Tibial nerve (tissue), 4 donors: ENCODE measurements around the gene CST4. TPM values are rescaled to one million over a fixed set of nuclear protein-coding genes. Genes with fewer than 3 reads are reported as not detected.

Experiments
- DNase-seq, 2 donors: peaks; one replicate each; pipeline ENCODE4 v3.0.0-alpha.2; 2019; ENCODE audit warnings: low spot score in 2 of 2
- H3K27ac ChIP-seq, 4 donors: fragments of 200-600 bp; sonication (generic) in 3 of 4; one replicate each; pipeline ENCODE4 v1.5.1; 2017 to 2019; ENCODE audit warnings: mild to moderate bottlenecking in 1 of 4
- H3K27me3 ChIP-seq, 2 donors: fragments of 200-600 bp; sonication (generic) in 1 of 2; one replicate each; pipeline versions ENCODE4 v1.5.1 to v1.6.0; 2017 to 2019
- H3K36me3 ChIP-seq, 3 donors: fragments of 200-600 bp; sonication (generic); one replicate each; pipeline ENCODE4 v1.5.1; 2018 to 2019
- H3K4me1 ChIP-seq, 4 donors: fragments of 200-600 bp; sonication (generic) in 3 of 4; one replicate each; pipeline ENCODE4 v1.5.1; 2017 to 2019
- H3K4me3 ChIP-seq, 4 donors: fragments of 200-600 bp; sonication (generic) in 3 of 4; one replicate each; pipeline ENCODE4 v1.5.1; 2017 to 2019; ENCODE audit warnings: mild to moderate bottlenecking in 1 of 4, moderate library complexity in 1 of 4
- H3K9me3 ChIP-seq, 4 donors: fragments of 200-600 bp; sonication (generic) in 3 of 4; one replicate each; pipeline ENCODE4 v1.5.1; 2017 to 2019
- EP300 ChIP-seq, 2 donors: sonication (generic); formaldehyde crosslinking; IDR thresholded peaks; one replicate each; pipeline ENCODE4 v1.6.1; 2017; ENCODE audit warnings: antibody characterized with exemption in 2 of 2, mild to moderate bottlenecking in 1 of 2
- POLR2A ChIP-seq, 2 donors: fragments of 450-650 bp; IDR thresholded peaks; one replicate each; pipeline ENCODE4 v1.6.1; 2017; ENCODE audit warnings: antibody characterized with exemption in 2 of 2, mild to moderate bottlenecking in 2 of 2, moderate library complexity in 2 of 2
- WGBS, 2 donors: methylation state at CpG; one replicate each; pipeline ENCODE4 v1.1.5; 2018; 5-methylcytosine and 5-hydroxymethylcytosine counted together
- total RNA-seq, 4 donors: library from RNA; depleted of rRNA; stranded (reverse); fragments of >200 nt; gene quantifications; one replicate each; pipeline ENCODE4 v1.1.0, GENCODE V29; 2016
- TF ChIP-seq, protein P1 (sequence below), 5 experiments: fragments of 200-600 bp in 3 of 5; fragments of 450-650 bp in 2 of 5; sonication (generic) in 3 of 5; IDR thresholded peaks; one replicate each; pipeline ENCODE4 v1.5.1; 2016 to 2019; ENCODE audit warnings: antibody characterized with exemption in 5 of 5, mild to moderate bottlenecking in 3 of 5, moderate library complexity in 2 of 5

The CST4 gene
- total RNA-seq, 4 donors from 2014 or later, result not detected

DNA sequence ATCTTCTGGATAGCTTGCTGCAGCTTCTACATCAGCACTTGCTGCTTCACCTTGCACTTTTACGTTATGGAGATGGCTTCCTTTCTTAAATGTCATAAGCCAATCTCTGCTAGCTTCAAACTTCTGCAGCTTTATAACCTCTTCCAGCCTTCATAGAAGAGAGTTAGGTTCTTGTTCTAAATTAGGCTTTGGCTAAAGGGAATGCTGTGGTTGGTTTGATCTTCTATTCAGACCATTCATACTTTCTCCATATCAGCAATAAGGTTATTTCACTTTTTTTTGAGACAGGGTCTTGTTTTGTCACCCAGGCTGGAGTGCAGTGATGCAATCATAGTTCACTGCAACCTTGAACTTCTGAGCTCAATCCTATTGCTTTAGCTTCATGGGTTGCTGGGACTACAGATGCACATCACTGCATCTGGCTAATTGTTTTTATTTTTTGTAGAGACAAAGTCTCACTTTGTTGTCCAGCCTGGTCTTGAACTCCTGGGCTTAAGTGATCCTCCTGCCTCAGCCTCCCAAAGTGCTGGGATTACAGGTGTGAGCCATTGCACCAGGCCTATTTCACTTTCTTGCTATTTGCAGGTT, 38.9 kb downstream of the CST4 start:
- 93 to 96% methylated on average over 1 of the region's 1 CpG for WGBS, 2 donors
- no peak for DNase-seq

DNA sequence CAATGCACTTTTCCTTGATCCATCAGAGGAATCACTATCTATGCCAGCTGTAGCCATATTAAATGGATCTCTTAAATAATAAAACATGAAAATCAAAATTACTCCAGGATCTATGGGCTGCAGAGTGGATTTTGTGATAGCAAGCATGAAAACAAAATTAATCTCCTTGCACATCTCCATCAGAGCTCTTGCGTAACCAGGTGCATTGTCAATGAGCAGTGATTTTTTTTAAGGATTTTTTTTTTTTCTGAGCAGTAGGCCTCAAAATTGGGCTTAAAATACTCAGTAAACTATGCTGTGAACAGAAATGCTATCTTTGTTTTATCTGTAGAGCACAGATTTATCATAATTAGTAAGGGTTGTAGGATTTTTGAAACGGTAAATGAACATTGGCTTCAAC, 39.6 kb downstream of the CST4 start:
- Histone ChIP-seq H3K27ac (no peak overlapping the region), H3K4me3 (no peak overlapping the region), H3K36me3 (no peaks in the 10 kb centered on the region), H3K9me3 (no peaks in the 10 kb centered on the region), H3K4me1 (peaks cover 5 to 21% (median 15%) of the 10 kb centered on the region in 4 donors), H3K27me3 (no peaks in the 10 kb centered on the region)
- WGBS, 2 donors, result 96 to 100% methylated on average over 2 of the region's 2 CpGs
- no peak for TF ChIP-seq EP300 (IDR thresholded peaks at IDR 0.05)
- TF ChIP-seq, protein P1, sequence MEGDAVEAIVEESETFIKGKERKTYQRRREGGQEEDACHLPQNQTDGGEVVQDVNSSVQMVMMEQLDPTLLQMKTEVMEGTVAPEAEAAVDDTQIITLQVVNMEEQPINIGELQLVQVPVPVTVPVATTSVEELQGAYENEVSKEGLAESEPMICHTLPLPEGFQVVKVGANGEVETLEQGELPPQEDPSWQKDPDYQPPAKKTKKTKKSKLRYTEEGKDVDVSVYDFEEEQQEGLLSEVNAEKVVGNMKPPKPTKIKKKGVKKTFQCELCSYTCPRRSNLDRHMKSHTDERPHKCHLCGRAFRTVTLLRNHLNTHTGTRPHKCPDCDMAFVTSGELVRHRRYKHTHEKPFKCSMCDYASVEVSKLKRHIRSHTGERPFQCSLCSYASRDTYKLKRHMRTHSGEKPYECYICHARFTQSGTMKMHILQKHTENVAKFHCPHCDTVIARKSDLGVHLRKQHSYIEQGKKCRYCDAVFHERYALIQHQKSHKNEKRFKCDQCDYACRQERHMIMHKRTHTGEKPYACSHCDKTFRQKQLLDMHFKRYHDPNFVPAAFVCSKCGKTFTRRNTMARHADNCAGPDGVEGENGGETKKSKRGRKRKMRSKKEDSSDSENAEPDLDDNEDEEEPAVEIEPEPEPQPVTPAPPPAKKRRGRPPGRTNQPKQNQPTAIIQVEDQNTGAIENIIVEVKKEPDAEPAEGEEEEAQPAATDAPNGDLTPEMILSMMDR (IDR thresholded peaks at IDR 0.05), result no peak
- TF ChIP-seq POLR2A (IDR thresholded peaks at IDR 0.05), result no peak
- DNase-seq, result no peak

More for the DNA sequence above, 38.9 kb downstream of the CST4 start:
- Histone ChIP-seq H3K36me3 (no peaks in the 10 kb centered on the region), H3K27me3 (no peaks in the 10 kb centered on the region), H3K27ac (no peak overlapping the region), H3K4me3 (no peak overlapping the region), H3K4me1 (peaks cover 7 to 27% (median 22%) of the 10 kb centered on the region in 4 donors), H3K9me3 (no peaks in the 10 kb centered on the region)
- TF ChIP-seq, protein P1 (IDR thresholded peaks at IDR 0.05), result no peak
- TF ChIP-seq POLR2A (IDR thresholded peaks at IDR 0.05), result no peak
- no peak for TF ChIP-seq EP300 (IDR thresholded peaks at IDR 0.05)

DNA sequence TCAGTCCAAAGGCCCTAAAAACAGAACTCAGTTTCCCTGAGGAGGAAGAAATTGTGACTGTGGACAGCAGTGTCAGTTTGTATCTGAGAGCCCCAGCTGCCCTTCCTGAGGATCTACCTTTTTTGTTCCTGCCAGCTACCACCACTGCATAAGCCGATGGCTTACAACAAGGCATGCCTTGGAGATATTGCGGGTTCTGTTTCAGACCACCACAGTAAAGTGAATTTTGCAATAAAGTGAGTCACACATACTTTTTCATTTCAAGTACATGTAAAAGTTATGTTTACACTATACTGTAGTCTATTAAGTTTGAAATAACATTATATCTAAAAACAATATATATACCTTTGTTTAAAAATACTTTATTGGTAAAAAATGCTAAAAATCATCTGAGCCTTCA, 41.5 kb downstream of the CST4 start:
- DNase-seq, result no peak
- H3K27ac ChIP-seq, result no peak overlapping the region
- H3K9me3 ChIP-seq, result no peaks in the 10 kb centered on the region
- 93 to 94% methylated on average over 2 of the region's 2 CpGs for WGBS, 2 donors
- H3K27me3 ChIP-seq, result no peaks in the 10 kb centered on the region
- TF ChIP-seq POLR2A (IDR thresholded peaks at IDR 0.05) (no peak), EP300 (IDR thresholded peaks at IDR 0.05) (no peak)
- TF ChIP-seq, protein P1 (IDR thresholded peaks at IDR 0.05), result no peak
- peaks cover 0 to 8% (median under 1%) of the 10 kb centered on the region in 4 donors for H3K4me1 ChIP-seq
- no peaks in the 10 kb centered on the region for H3K36me3 ChIP-seq
- no peak overlapping the region for H3K4me3 ChIP-seq

DNA sequence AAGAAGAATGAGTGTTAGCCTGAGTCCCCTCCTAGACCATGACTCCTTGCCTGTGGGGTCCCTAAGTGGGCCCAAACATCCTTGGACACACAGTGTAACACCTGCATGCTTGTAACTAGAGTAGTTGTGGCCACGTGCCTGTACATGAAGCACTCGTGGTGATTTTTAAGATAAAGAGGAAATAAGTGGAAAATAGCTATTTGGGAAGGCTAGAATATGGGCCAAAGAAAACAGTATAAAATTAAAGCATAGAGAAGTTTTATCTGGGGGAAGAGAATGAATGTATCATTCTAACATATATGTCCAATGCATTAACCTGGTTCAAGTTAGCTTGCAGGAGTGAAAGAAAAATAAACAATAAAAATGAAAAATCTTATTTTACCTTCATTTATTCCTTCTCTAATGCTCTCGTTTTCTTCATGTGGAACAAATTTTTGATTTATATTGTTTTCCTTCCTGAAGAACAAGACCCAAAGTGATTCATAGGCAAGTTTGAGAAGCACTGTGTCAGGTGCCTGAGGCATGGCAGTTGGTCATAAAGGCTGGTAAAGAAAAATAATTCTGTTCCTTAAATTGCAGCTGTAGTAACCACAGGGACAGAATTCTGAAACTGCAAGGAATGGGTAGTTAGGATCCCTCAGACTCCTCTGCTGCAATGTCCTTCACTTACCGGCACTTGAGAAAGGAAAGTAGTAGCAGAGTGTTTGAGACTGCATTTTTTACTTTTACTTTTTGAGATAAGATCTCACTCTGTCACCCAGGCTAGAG, 42.5 kb downstream of the CST4 start:
- Histone ChIP-seq H3K9me3 (no peaks in the 10 kb centered on the region), H3K4me1 (peaks cover 0 to 18% (median 0%) of the 10 kb centered on the region in 4 donors), H3K4me3 (no peak overlapping the region), H3K27me3 (no peaks in the 10 kb centered on the region), H3K36me3 (no peaks in the 10 kb centered on the region), H3K27ac (no peak overlapping the region)
- 40 to 46% methylated on average over 4 of the region's 4 CpGs for WGBS, 2 donors
- TF ChIP-seq, protein P1 (IDR thresholded peaks at IDR 0.05), result no peak
- TF ChIP-seq POLR2A (IDR thresholded peaks at IDR 0.05) (no peak), EP300 (IDR thresholded peaks at IDR 0.05) (no peak)
- no peak for DNase-seq

DNA sequence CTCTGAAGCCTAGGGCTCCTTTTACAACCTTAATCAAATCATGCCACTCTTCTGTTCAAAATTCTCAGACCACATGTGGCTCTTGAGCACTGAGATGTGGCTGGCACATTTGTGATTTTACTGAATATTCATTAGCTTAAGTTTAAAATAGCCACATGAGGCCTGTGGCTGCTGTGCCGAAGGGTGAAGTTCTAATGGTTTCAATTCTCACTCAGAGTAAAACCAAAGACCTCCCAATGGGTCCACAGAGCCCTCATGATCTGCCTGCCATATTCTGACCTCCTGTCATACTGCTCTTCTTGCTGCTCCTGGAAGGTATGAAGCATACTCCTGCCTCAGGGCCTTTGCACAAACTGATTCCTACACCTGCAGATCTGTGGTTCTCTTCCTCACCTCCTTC, 43.3 kb downstream of the CST4 start:
- Histone ChIP-seq H3K36me3 (no peaks in the 10 kb centered on the region), H3K27ac (no peak overlapping the region), H3K27me3 (no peaks in the 10 kb centered on the region), H3K4me1 (peaks cover 0 to 18% (median 0%) of the 10 kb centered on the region in 4 donors), H3K9me3 (no peaks in the 10 kb centered on the region), H3K4me3 (no peak overlapping the region)
- DNase-seq, result no peak
- WGBS, 2 donors, result 68 to 95% methylated on average over 1 of the region's 1 CpG
- no peak for TF ChIP-seq EP300 (IDR thresholded peaks at IDR 0.05)
